PFSK-1 (cell line): ENCODE data around the gene LIG3.

ENCODE experiments used
- FOXP2 ChIP-seq: optimal IDR thresholded peaks from 2 replicates; pipeline ENCODE3; 2011; ENCODE audit warnings: borderline replicate concordance, control low read depth, inconsistent platforms; ENCODE audit not compliant: insufficient read depth; ENCODE audit errors: extremely low read length, extremely low read depth
- POLR2AphosphoS5 ChIP-seq: IDR thresholded peaks from 2 replicates; pipeline ENCODE4 v1.6.1; 2012; ENCODE audit warnings: low read depth, mild to moderate bottlenecking, control low read depth, low read length, moderate library complexity
- REST ChIP-seq, 2 experiments: IDR thresholded peaks; 2 replicates each; pipeline versions ENCODE4 v1.6.1 to v1.8.0; 2011 to 2012; ENCODE audit warnings: low read depth in 2 of 2, low read length in 2 of 2, control low read depth in 1 of 2, inconsistent platforms in 1 of 2, mild to moderate bottlenecking in 1 of 2, moderate library complexity in 1 of 2; ENCODE audit not compliant: insufficient read depth in 1 of 2
- SIN3A ChIP-seq: IDR thresholded peaks from 2 replicates; pipeline ENCODE4 v1.6.1; 2012; ENCODE audit warnings: mild to moderate bottlenecking, low read length, moderate library complexity, borderline replicate concordance; ENCODE audit not compliant: insufficient read depth
- TAF1 ChIP-seq: IDR thresholded peaks from 2 replicates; pipeline ENCODE4 v1.6.1; 2012; ENCODE audit warnings: low read length, control low read depth, borderline replicate concordance; ENCODE audit not compliant: insufficient read depth

GRCh38 chr17:34989473-34989872 is 9.2 kb downstream of the LIG3 start:
- no peak for TF ChIP-seq POLR2AphosphoS5
- TF ChIP-seq TAF1: no peak
- no peak for TF ChIP-seq SIN3A
- no peak for TF ChIP-seq REST (IDR thresholded peaks at IDR 0.05; ENCODE audit: insufficient read depth in 1 of 2, low read depth in 2 of 2, low read length in 2 of 2)
- no peak for TF ChIP-seq FOXP2
